HEK293T (cell line): ENCODE results near the gene WSB2.

ENCODE experiments used
- BHLHE40 ChIP-seq: fragments of 450-650 bp; IDR thresholded peaks from 2 replicates; pipeline ENCODE4 v1.6.1; 2016; ENCODE audit warnings: mild to moderate bottlenecking, moderate library complexity, borderline replicate concordance
- FOXM1 ChIP-seq: fragments of 450-650 bp; IDR thresholded peaks from 2 replicates; pipeline ENCODE4 v1.6.1; 2017; ENCODE audit warnings: mild to moderate bottlenecking, borderline replicate concordance
- HDGF ChIP-seq: fragments of 450-650 bp; IDR thresholded peaks from 2 replicates; pipeline ENCODE4 v1.6.1; 2017; ENCODE audit warnings: antibody characterized with exemption, borderline replicate concordance
- SP1 ChIP-seq: fragments of 450-650 bp; IDR thresholded peaks from 2 replicates; pipeline ENCODE4 v1.6.1; 2017
- SUZ12 ChIP-seq: fragments of 450-650 bp; IDR thresholded peaks from 2 replicates; pipeline ENCODE4 v1.6.1; 2016; ENCODE audit warnings: mild to moderate bottlenecking

DNA sequence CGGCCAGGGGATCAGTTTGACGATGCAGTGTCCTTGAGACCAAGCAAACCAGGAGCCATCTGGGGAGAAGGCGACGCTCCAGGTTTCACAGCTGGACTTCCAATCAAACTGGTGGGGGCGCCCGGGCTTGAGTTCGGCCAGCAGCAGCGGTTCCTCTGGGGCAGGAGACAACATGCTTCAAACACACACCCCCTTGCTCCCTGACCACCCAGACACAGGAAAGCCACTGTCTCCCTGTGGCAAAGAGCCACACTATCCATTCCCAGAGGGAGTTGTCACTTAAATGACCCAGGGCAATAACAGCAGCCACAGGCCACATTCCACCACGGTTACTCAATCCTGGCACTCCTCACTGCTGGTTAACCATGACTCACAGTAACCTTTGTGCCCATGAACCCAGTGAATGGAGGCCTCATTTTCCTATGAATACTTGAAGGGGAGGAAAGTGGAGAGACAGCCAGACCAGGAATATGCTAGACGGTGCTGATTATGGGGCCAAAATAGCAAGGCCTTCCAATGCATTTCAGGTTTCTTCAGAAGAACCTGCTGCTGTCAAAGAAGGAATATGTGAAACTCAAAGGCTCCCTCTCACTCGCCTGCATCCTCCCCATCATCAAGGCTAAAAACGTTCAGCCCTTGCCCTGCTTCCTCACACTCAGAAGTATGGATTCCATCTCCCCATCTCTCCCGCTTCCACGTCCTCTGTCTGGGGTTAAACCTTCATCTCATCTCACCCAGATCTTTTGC lies 8.5 kb downstream of the WSB2 start:
- no peak for TF ChIP-seq HDGF
- no peak for TF ChIP-seq BHLHE40
- TF ChIP-seq FOXM1, result no peak
- TF ChIP-seq SUZ12, result no peak
- TF ChIP-seq SP1, result no peak
